ENCODE data around the gene GALNT17.
"Not testable (repeated sequence)": the region's sequence is repeated elsewhere in the genome, so short reads cannot be mapped to it uniquely, and the experiment has no call there.

Gene GALNT17

GRCh38 chr7:71171476-71171875 is 39.5 kb downstream of the GALNT17 start:
- no peak for DNase-seq

- DNase-seq, result peak; percentile 4
These were observed 42.0 kb downstream of the GALNT17 start for GRCh38 chr7:71173955-71174354.

DNA sequence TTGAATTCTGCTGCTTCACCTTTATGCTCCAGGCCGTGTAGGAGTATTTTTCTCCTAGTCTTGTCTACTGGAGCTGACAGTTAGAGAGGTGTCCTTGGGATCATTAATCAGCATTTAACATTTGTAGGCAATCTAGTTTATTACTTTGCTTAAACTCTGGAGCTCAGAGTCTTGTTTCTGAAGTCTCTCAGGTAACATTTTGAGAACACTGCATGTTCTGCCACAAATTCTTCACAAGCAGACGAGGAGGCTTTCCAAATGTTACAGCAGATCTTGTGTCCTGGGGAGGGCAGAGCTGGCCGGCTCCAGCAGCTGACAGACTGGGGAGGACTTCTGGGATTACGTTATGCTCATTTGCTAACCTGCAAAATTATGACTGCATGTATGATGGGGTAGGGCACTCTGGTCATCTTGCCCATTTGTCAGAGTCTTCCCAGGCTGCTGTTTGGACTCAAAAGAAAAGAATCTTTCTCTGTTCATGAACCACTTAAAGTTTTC is 50.5 kb downstream of the GALNT17 start:
- DNase-seq, result no peak

GRCh38 chr7:71184136-71184535 is 52.2 kb downstream of the GALNT17 start:
- no peak for DNase-seq

DNA sequence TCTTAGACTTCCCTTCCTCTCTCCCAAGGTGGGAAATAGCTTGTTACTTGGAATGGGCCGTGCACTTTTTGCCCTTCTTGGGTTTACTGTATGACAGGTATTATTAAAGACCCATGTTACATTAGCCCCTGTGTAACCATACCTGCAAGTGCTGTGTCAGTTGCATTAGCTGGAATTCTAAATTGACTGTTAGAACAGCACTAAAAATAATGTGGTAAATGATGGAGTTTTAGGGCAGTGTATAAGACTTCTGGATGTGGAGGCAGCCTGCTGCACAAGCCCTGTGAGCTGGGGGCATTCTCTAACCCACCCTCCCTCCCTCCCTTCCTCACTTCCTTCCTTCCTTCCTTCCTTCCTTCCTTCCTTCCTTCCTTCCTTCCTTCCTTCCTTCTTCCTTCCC is 52.7 kb downstream of the GALNT17 start:
- no peak for DNase-seq

DNA sequence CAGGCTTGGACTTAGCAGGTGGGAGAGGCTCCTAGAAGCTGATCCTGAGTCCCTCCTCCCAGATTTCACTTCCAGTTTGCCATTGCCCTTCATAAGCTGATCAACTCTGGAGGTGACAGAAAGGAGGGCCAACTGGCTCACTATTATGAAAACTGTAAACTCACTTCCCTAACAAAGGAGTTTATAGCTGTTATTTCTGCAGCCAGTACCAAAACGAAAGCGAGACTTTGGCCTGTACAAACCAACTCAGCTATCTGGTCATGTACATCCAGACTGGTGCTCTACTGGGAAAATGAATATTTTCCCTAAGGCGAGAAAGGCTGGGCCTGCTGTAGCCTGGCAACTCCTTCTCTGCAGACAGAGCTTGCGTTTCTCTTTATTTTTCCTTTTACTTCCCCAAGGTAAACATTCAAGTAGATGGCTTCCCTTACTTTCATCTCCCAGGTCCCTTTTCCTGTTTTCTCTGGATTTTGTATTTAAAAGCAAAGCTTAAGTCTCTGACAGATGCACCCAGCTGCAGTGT is 54.7 kb downstream of the GALNT17 start:
- DNase-seq, result no peak

DNA sequence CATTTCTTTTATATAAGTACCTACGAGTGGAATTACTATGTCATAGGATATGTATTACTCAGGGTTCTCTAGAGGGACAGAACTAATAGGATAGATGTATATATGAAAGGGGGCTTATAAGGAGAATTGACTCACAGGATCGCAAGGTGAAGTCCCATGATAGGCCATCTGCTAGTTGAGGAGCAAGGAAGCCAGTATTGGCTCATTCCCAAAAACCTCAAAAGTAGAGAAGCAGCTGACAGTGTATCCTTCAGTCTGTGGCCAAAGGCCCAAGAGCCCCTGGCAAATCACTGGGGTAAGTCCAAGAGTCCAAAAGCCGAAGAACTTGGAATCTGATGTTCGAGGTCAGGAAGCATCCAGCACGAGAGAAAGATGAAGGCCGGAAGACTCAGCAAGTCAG is 59.8 kb downstream of the GALNT17 start:
- no peak for DNase-seq

DNA sequence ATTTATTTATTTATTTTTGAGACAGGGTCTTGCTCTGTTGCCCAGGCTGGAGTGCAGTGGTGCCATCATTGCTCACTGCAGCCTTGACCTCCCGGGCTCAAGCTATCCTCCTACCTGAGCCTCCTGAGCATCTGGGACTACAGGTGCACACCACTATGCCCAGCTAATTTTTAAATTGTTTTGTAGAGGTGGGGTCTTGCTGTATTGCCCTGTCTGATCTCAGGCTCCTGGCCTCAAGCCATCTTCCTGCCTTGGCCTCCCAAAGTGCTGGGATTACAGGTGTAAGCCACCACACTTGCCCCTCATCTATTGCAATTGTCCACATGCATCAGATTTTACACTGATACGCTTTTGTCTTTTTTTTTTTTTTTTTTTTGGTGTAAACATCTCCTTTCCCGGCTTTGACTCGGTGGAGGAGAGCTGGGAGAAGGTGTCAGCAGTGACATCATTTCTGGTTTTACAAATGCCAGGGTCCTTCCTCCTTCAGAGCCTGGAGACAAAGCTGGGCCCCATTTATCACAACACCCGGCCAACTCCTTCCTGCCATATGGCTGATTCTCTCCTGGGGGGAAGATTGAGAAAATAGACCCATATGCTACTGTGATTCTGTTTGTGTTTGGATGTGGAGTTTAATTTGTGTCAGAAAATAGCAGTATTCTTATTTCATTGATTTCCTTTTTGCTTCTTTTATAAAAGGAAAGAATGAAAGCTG is 61.3 kb downstream of the GALNT17 start:
- no peak for DNase-seq

DNA sequence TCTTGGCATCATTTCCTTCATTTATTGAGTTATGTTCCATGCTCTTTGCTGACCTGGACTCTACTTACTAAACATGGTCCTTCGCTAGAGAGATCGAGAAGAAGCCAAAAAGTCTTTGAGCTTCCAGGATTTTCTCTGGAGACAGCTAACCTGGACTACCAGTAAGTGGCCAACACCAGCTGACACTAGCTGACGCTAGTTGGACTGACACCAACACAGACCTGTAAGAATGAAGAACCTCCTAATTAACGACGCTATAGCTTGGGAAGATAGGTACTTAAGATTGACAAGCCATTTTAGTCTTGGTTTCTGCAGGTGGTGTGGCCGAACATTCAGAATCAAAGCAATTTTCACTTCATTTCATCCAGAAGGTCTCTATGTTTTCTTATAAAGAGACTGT is 66.4 kb downstream of the GALNT17 start:
- no peak for DNase-seq

GRCh38 chr7:71198887-71199286 is 66.9 kb downstream of the GALNT17 start:
- no peak for DNase-seq

DNA sequence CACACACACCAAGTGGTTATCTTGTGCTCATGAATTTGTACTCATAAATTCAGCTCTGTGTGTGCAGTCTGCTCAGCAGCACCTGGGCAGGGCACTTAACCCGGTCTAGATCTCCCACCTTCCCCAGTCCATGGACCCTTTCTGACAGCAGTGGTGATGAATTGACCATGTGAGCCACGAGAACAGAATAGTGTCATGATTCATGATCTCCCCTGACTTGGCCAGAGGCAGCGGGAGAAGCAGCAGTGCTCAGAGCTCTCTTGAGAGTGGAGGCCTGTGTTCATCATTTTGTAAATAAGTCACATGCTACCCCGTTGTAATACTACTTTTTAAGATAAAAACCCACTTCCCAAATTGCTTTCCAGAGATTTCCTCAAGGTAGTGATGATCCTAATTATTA is 74.2 kb downstream of the GALNT17 start:
- DNase-seq, result no peak

DNA sequence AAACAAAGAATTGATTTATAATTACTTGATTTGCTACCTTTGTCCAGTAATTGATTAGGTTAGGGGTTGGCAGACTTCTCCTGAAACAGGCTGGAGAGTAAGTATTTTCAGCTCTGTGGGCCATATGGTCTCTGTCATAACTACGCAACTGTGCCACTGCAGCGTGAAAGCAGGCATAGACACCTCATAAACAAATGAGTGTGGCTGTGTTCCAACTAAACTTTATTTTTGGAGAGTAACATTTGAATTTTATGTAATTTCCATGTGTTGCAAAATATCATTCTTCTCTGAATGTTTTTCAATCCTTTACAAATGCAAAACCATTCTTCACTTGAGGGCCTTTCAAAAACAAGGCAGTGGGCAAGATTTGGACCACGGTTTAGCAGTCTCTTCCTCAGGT is 76.9 kb downstream of the GALNT17 start:
- DNase-seq, result no peak

GRCh38 chr7:71209484-71209883 is 77.5 kb downstream of the GALNT17 start:
- DNase-seq, result not testable (repeated sequence)

GRCh38 chr7:71210220-71210619 is 78.3 kb downstream of the GALNT17 start:
- no peak for DNase-seq

- not testable (repeated sequence) for DNase-seq
These were observed 80.5 kb downstream of the GALNT17 start for GRCh38 chr7:71212433-71212832.

DNA sequence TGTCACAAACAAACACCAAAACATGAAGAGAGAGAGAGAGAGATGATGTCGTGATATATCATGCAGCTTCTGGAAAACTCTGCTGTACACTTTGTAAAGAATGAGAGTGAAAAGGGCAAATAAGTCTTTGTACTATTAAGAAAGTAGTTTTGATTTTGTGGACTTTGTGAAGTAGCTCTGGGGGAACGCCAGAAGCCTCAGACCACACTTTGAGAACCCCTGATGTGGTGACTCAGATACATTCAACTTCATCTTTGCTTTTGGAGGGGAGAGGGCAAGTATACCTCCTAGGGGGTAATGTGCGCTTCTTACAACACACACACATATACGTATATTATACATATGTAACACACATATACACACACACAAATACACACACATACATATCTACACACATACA is 84.3 kb downstream of the GALNT17 start:
- no peak for DNase-seq

DNA sequence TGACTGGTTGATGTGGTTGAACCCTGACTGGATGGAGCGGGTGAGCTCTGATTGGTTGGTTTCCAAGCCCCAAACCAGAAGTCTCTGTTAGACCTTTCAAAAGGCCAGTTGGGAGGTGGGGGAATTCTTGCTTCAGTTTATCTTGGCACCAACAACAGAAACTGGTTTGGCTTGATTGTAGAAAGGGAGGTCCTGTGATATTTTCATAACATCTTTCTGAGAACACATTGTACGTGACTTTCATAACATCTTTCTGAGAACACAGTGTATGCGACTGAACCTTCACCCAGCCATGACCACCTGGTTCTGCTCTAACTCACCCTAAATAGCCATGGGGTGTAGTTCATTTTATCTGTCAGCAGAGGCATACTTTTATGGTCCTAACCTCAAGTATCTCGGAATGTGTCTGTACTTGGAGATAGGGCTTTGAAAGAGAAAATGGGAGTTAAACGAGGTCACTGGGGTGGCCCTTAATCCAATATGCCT is 88.3 kb downstream of the GALNT17 start:
- DNase-seq, result no peak

DNA sequence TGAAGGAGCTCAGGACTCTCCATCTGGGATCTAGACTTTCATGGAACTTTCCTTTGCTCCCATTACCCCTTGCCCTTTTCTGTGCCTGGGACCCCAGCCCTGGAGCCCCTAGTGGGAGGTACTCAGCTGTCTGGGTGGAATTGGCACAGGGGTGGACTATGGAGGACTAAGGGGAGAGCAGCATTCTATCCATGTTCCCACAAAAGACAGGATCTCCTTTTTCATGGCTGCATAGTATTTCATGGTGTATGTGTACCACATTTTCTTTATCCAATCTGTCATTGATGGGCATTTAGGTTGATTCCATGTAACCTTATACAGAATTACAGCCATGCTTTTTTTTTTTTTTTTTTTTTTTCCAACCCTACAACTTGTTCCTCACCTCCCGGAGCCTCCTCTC is 89.1 kb downstream of the GALNT17 start:
- no peak for DNase-seq

DNA sequence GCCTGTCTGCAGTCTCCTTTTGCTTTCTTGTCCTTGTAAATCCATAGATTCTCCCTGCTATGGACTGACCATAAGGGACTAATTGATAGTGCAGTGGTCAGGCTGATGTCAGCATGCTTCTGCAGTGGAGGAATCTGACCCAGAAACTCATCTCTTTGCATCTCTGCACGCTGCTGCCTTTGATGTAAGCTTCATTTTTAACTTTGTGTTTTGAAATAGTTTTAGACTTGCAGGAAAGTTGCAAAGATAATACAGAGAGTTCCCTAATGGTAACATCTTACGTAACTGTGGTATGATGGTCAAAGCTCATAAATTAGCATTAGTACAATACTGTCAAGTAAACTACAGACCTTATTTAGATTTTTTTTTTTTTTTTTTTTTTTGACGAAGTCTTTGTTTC is 89.6 kb downstream of the GALNT17 start:
- DNase-seq, result no peak

DNA sequence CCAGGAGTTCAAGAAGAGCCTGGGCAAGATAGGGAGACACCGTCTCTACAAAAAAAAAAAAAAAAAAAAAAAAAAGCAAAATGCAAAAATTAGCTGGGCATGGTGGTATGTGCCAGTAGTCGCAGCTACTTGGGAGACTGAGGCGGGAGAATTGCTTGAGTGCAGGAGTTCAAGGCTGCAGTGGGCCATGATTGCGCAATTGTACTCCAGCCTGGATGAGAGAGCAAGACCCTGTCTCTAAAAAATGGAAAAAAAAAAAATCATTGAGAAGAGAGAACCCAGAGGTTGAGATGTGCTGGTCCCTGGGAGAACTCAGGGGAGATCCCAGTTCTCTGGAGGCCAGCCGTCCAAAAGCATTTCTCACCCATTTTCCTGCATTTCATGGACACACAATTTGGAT is 95.2 kb downstream of the GALNT17 start:
- DNase-seq, result no peak

DNA sequence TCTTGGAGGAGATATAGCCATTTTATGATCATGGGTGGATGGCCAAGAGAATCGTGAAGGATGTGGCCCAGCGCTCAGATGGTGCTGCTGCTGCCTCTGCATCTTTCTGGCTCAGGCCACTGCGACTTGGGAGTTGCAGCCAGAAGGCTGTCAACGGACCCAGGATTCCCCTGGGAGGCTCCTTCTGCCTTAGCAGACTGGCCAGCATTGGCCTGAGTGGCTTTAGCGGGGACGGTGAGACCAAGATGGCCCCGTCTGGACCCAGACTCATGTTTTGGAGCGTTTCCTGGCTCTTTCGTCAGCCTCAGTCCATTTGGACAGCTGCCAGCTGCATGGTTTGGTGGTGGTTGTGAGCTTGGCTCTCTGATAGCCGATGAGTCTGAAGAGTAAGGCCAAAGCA is 97.2 kb downstream of the GALNT17 start:
- no peak for DNase-seq

GRCh38 chr7:71229699-71230098 is 97.8 kb downstream of the GALNT17 start:
- no peak for DNase-seq

GRCh38 chr7:71235253-71235652 is 103.3 kb downstream of the GALNT17 start:
- no peak for DNase-seq

- DNase-seq, result peak; percentile 50
These were observed 104.5 kb downstream of the GALNT17 start for GRCh38 chr7:71236230-71237105.

Measured in NCI-H69 (cell line).